Neuronal stem cell (in vitro differentiated cells): ENCODE data around the gene OR4D2.

Experiments used
- DNase-seq: peaks from one replicate; pipeline ENCODE4 v3.0.0-alpha.2; 2013; ENCODE audit warnings: low spot score
- H2AFZ ChIP-seq: one replicate; pipeline ENCODE4 v1.6.1; 2013; ENCODE audit warnings: mild to moderate bottlenecking, low read length, inconsistent platforms
- H2AK5ac ChIP-seq: 2 replicates; pipeline ENCODE4 v1.6.1; 2013; ENCODE audit warnings: low read depth, mild to moderate bottlenecking, inconsistent platforms, low read length, moderate library complexity, mixed read lengths
- H2BK120ac ChIP-seq: 2 replicates; pipeline ENCODE4 v1.6.1; 2013; ENCODE audit warnings: low read depth, mild to moderate bottlenecking, inconsistent platforms, low read length, moderate library complexity, mixed read lengths
- H2BK12ac ChIP-seq: one replicate; pipeline ENCODE4 v1.6.1; 2013; ENCODE audit warnings: low read length, inconsistent platforms
- H2BK15ac ChIP-seq: 2 replicates; pipeline ENCODE4 v1.6.1; 2013; ENCODE audit warnings: mild to moderate bottlenecking, low read length, inconsistent platforms, mixed read lengths
- H2BK5ac ChIP-seq: one replicate; pipeline ENCODE4 v1.6.1; 2013; ENCODE audit warnings: inconsistent platforms, mild to moderate bottlenecking, low read length, moderate library complexity
- H3K14ac ChIP-seq: one replicate; pipeline ENCODE4 v1.6.1; 2013; ENCODE audit warnings: low read length, inconsistent platforms
- H3K18ac ChIP-seq: 2 replicates; pipeline ENCODE4 v1.6.1; 2013; ENCODE audit warnings: low read length, inconsistent platforms
- H3K23ac ChIP-seq: 2 replicates; pipeline ENCODE4 v1.6.1; 2013; ENCODE audit warnings: low read depth, mild to moderate bottlenecking, mixed read lengths, low read length, inconsistent platforms; ENCODE audit not compliant: poor library complexity
- H3K27ac ChIP-seq: replicated peaks from 3 replicates; pipeline ENCODE4 v1.5.1; 2013; ENCODE audit warnings: low read length, inconsistent platforms
- H3K27me3 ChIP-seq, 3 experiments: 2 replicates each; pipeline ENCODE4 v1.6.1; 2013; ENCODE audit warnings: low read length in 3 of 3, mild to moderate bottlenecking in 2 of 3, inconsistent platforms in 1 of 3, low read depth in 1 of 3, mixed read lengths in 1 of 3, moderate library complexity in 1 of 3; ENCODE audit not compliant: control insufficient read depth in 3 of 3, insufficient read depth in 3 of 3
- H3K36me3 ChIP-seq, 2 donors: replicated peaks in 1 of 2; 2 replicates each; pipeline ENCODE4 v1.6.1; 2013; ENCODE audit warnings: low read length in 2 of 2; ENCODE audit not compliant: control insufficient read depth in 2 of 2, insufficient read depth in 2 of 2
- H3K4ac ChIP-seq: 2 replicates; pipeline ENCODE4 v1.6.1; 2013; ENCODE audit warnings: inconsistent platforms, mild to moderate bottlenecking, low read length, moderate library complexity
- H3K4me1 ChIP-seq, 2 donors: 1 replicate in 1 of 2; 2 replicates in 1 of 2; pipeline ENCODE4 v1.6.1; 2013; ENCODE audit warnings: low read length in 2 of 2, low read depth in 1 of 2; ENCODE audit not compliant: control insufficient read depth in 2 of 2, insufficient read depth in 1 of 2
- H3K4me2 ChIP-seq: one replicate; pipeline ENCODE4 v1.6.1; 2013; ENCODE audit warnings: mild to moderate bottlenecking, low read length, inconsistent platforms; ENCODE audit not compliant: insufficient read depth, poor library complexity, severe bottlenecking
- H3K4me3 ChIP-seq, 2 donors: 2 replicates each; pipeline ENCODE4 v1.5.1; 2013; ENCODE audit warnings: low read length in 2 of 2, mild to moderate bottlenecking in 2 of 2, inconsistent platforms in 1 of 2, moderate library complexity in 1 of 2
- H3K79me1 ChIP-seq: one replicate; pipeline ENCODE4 v1.6.1; 2013; ENCODE audit warnings: low read depth, mild to moderate bottlenecking, inconsistent platforms, low read length, moderate library complexity
- H3K9ac ChIP-seq: one replicate; pipeline ENCODE4 v1.6.1; 2013; ENCODE audit warnings: mild to moderate bottlenecking, low read depth, low read length, inconsistent platforms; ENCODE audit not compliant: poor library complexity
- H3K9me3 ChIP-seq, 2 donors: replicated peaks in 1 of 2; 2 replicates each; pipeline versions ENCODE3 to v1.6.1; 2013; ENCODE audit warnings: low read length in 2 of 2, mild to moderate bottlenecking in 2 of 2, inconsistent platforms in 1 of 2, low read depth in 1 of 2, mixed read lengths in 1 of 2, moderate library complexity in 1 of 2; ENCODE audit not compliant: control insufficient read depth in 2 of 2, insufficient read depth in 1 of 2
- H4K8ac ChIP-seq: one replicate; pipeline ENCODE4 v1.6.1; 2013; ENCODE audit warnings: low read depth, mild to moderate bottlenecking, inconsistent platforms, low read length, moderate library complexity
- H4K91ac ChIP-seq: one replicate; pipeline ENCODE4 v1.6.1; 2013; ENCODE audit warnings: low read length, low read depth, mild to moderate bottlenecking, inconsistent platforms; ENCODE audit not compliant: poor library complexity
- WGBS, 2 donors: extraction: QIAGEN DNeasy Blood & Tissue Kit; methylation state at CpG; one replicate each; pipeline ENCODE4 v1.1.7; 2013; ENCODE audit warnings: missing lambda C conversion rate in 2 of 2, mixed read lengths in 1 of 2; ENCODE audit not compliant: insufficient read length in 2 of 2, insufficient replicate concordance in 1 of 2; ENCODE audit errors: extremely low coverage in 2 of 2; 5-methylcytosine and 5-hydroxymethylcytosine counted together

OR4D2 gene

DNA sequence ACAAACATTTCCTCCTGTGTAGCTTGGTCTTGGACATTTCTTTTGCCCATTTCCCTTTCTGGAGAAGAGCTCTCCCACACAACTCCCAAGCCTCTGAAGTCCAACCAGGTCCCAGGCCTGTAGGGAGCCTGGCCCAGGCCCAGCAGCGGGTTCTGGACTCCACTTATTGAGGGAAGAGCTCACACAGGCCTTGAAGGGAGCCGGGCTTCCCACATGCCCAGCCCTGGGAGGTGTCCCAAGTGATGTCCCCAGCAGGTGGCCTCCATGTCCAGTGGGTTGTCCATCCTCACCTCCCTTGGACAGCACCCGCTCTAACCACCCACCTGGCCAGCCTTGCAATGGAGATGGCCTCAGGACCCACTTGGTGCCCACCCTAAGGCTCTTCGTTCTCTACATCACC lies 19.8 kb downstream of the OR4D2 start:
- no peak overlapping the region for H2AK5ac ChIP-seq
- no peak overlapping the region for H2BK12ac ChIP-seq
- H3K4me3 ChIP-seq, result no peak overlapping the region
- no peak overlapping the region for H2BK15ac ChIP-seq
- peaks cover 0 to 6% of the 10 kb centered on the region in 2 donors for H3K4me1 ChIP-seq
- no peaks in the 10 kb centered on the region for H3K9me3 ChIP-seq
- H3K4ac ChIP-seq, result no peak overlapping the region
- no peak overlapping the region for H3K4me2 ChIP-seq
- no peaks in the 10 kb centered on the region for H3K79me1 ChIP-seq
- H3K27ac ChIP-seq, result no peak overlapping the region
- H3K36me3 ChIP-seq, result no peaks in the 10 kb centered on the region
- no peak for DNase-seq
- H3K18ac ChIP-seq, result no peak overlapping the region
- WGBS, 2 donors, result no CpG with 5 or more reads among the region's 4 CpGs
- H4K91ac ChIP-seq, result no peak overlapping the region
- no peak overlapping the region for H3K14ac ChIP-seq
- no peak overlapping the region for H3K23ac ChIP-seq
- no peak overlapping the region for H3K9ac ChIP-seq
- no peak overlapping the region for H2AFZ ChIP-seq
- no peak overlapping the region for H2BK5ac ChIP-seq
- H4K8ac ChIP-seq, result no peak overlapping the region
- no peak overlapping the region for H2BK120ac ChIP-seq
- H3K27me3 ChIP-seq, result peaks cover 0 to 31% (median 0%) of the 10 kb centered on the region in 3 experiments

DNA sequence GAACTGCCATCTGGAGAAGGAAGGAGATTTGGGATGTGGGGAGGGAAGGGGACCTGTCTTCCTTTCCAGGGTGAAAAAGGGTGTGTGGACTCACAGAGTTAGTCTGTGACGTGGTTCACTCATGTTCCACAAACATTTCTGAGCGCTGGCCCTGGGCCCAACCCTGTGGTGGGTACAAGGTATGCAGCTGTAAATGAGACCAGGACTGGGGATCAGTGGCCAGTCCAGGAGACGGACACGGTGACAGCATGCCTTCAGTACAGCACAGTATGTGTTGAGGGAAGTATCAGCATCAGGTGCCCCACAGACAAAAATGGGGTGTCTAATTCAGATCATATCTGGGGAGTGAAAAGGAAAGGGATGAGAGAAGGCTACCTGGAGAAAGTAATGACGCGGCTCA lies 20.3 kb downstream of the OR4D2 start:
- Histone ChIP-seq H3K4me2 (no peak overlapping the region), H3K9me3 (no peaks in the 10 kb centered on the region), H4K91ac (no peak overlapping the region), H2BK15ac (no peak overlapping the region), H2BK12ac (no peak overlapping the region), H3K9ac (no peak overlapping the region), H2BK5ac (no peak overlapping the region), H2BK120ac (no peak overlapping the region), H3K18ac (no peak overlapping the region), H3K14ac (no peak overlapping the region), H3K79me1 (no peaks in the 10 kb centered on the region), H3K27ac (no peak overlapping the region), H4K8ac (no peak overlapping the region), H2AK5ac (no peak overlapping the region), H3K36me3 (no peaks in the 10 kb centered on the region), H3K4ac (no peak overlapping the region), H3K23ac (no peak overlapping the region), H3K4me3 (no peak overlapping the region), H3K4me1 (peaks cover 0 to 6% of the 10 kb centered on the region in 2 donors), H2AFZ (no peak overlapping the region), H3K27me3 (peaks cover 0 to 34% (median 0%) of the 10 kb centered on the region in 3 experiments)
- DNase-seq, result no peak
- no CpG with 5 or more reads among the region's 6 CpGs for WGBS, 2 donors

DNA sequence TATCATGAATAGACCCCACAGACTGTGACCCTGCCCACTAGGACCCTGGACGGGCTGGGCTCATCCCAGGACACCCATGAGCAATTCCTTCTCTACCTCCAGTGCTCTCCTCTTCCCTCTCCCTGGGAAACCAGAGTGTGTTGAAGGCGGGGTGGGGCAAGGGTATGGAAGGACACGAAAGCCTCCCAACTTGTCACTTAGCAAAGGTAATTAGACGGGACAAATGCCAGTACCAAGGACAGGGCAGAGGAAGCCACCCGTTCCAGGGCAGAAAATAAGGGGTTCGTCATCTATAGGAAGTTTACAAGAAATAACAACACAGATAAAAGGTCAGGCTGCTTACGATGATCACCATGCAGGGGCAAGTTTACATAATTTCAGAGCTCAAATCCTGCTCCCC lies 20.9 kb downstream of the OR4D2 start:
- Histone ChIP-seq H3K27me3 (peaks cover 0 to 40% (median 0%) of the 10 kb centered on the region in 3 experiments), H4K8ac (no peak overlapping the region), H3K27ac (no peak overlapping the region), H3K4me2 (no peak overlapping the region), H2BK5ac (no peak overlapping the region), H4K91ac (no peak overlapping the region), H3K79me1 (no peaks in the 10 kb centered on the region), H3K18ac (no peak overlapping the region), H3K4ac (no peak overlapping the region), H3K4me3 (no peak overlapping the region), H3K36me3 (no peaks in the 10 kb centered on the region), H3K23ac (no peak overlapping the region), H3K14ac (no peak overlapping the region), H2BK120ac (no peak overlapping the region), H3K9ac (no peak overlapping the region), H3K9me3 (no peaks in the 10 kb centered on the region), H2BK15ac (no peak overlapping the region), H3K4me1 (peaks cover 0 to 6% of the 10 kb centered on the region in 2 donors), H2BK12ac (no peak overlapping the region), H2AFZ (no peak overlapping the region), H2AK5ac (no peak overlapping the region)
- WGBS, 2 donors, result no CpG with 5 or more reads among the region's 7 CpGs
- DNase-seq, result no peak

DNA sequence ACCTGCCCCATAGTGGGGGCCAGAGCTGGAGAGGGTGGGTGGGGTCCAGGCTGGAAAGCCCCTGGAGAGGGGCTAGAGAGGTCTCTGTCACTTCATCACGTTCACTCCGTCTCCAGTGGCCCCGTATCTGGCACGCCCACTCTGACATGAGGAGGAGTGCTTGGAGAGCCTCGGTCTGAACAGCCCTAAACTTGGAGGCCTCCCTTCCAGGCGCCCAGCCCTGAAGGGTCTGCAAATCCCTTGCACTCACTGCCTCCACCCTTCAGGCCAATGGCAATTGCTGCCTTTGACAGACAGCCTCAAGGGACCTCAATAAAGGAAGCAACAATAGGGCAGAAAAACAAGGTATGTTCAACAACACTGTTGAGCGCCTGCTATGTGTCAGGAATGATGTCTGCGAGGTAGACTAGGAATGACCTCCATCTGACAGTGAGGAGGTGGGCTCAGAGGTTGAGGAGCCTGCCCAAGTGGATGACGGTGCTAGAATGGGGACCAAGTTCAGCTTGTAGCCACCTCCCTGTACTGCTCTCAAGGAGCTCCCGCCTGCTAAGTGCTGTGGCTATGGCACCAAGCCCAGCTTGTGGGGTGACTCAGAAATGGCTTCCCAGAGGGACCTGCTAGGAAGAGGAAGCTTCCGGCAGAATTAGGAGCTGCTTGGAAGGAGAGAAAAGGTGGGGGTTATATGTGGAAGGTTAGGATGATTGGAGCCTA lies 22.8 kb downstream of the OR4D2 start:
- H3K27me3 ChIP-seq, result peaks cover 0 to 54% (median 0%) of the 10 kb centered on the region in 3 experiments
- no peak overlapping the region for H3K4ac ChIP-seq
- DNase-seq, result no peak

More for the DNA sequence above, 22.8 kb downstream of the OR4D2 start:
- Histone ChIP-seq H4K8ac (no peak overlapping the region), H3K4me3 (peak overlapping the region in 1 of 2 donors; percentile 36), H2BK12ac (no peak overlapping the region), H3K23ac (no peak overlapping the region), H3K36me3 (no peaks in the 10 kb centered on the region), H3K27ac (no peak overlapping the region), H3K9ac (no peak overlapping the region), H3K9me3 (no peaks in the 10 kb centered on the region), H4K91ac (no peak overlapping the region), H3K79me1 (no peaks in the 10 kb centered on the region), H2BK5ac (no peak overlapping the region), H3K4me2 (no peak overlapping the region), H2AK5ac (no peak overlapping the region), H3K14ac (no peak overlapping the region), H3K18ac (peak overlapping the region; percentile 16), H2BK120ac (no peak overlapping the region), H3K4me1 (peaks cover 0 to 2% of the 10 kb centered on the region in 2 donors), H2AFZ (no peak overlapping the region), H2BK15ac (no peak overlapping the region)
- no CpG with 5 or more reads among the region's 11 CpGs for WGBS, 2 donors
